ENCODE results near the gene MAP6.
"Not testable (repeated sequence)": the region's sequence is repeated elsewhere in the genome, so short reads cannot be mapped to it uniquely, and the experiment has no call there.

Gene MAP6

DNA sequence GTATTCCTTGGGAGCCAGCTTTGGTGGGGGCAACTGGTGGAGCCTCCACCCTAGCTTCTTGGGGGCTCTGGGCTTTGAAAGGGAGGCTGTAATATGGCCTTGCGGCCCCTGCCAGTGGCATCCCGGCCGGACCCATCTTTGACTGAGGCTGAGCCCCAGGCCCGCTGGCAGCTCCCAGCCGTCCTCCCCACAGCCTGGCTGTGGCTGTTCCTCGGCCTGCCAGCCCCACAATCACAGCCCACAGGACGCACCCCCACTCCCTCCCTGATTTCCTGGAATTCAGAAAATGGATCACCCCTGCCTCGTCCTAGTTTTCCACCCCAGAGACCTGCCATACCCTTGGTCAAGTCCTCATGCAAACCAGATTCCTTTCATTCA lies 83.6 kb downstream of the MAP6 start:
- peaks cover 40% of the 10 kb centered on the region for H3K4me1 Mint-ChIP-seq
- H3K27ac Mint-ChIP-seq, result peak overlapping the region; percentile 100
- peak overlapping the region; percentile 81 to 94 (median 93) for H3K4me3 Mint-ChIP-seq
- H3K27me3 Mint-ChIP-seq (ENCODE audit: low read depth), result peaks cover 6% of the 10 kb centered on the region
- H3K9me3 Mint-ChIP-seq, result no peaks in the 10 kb centered on the region
- TF ChIP-seq, protein P1, sequence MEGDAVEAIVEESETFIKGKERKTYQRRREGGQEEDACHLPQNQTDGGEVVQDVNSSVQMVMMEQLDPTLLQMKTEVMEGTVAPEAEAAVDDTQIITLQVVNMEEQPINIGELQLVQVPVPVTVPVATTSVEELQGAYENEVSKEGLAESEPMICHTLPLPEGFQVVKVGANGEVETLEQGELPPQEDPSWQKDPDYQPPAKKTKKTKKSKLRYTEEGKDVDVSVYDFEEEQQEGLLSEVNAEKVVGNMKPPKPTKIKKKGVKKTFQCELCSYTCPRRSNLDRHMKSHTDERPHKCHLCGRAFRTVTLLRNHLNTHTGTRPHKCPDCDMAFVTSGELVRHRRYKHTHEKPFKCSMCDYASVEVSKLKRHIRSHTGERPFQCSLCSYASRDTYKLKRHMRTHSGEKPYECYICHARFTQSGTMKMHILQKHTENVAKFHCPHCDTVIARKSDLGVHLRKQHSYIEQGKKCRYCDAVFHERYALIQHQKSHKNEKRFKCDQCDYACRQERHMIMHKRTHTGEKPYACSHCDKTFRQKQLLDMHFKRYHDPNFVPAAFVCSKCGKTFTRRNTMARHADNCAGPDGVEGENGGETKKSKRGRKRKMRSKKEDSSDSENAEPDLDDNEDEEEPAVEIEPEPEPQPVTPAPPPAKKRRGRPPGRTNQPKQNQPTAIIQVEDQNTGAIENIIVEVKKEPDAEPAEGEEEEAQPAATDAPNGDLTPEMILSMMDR (IDR thresholded peaks at IDR 0.05; ENCODE audit: unreplicated experiment in 3 of 3), result no peak
- H3K36me3 Mint-ChIP-seq (ENCODE audit: low read depth), result no peaks in the 10 kb centered on the region

DNA sequence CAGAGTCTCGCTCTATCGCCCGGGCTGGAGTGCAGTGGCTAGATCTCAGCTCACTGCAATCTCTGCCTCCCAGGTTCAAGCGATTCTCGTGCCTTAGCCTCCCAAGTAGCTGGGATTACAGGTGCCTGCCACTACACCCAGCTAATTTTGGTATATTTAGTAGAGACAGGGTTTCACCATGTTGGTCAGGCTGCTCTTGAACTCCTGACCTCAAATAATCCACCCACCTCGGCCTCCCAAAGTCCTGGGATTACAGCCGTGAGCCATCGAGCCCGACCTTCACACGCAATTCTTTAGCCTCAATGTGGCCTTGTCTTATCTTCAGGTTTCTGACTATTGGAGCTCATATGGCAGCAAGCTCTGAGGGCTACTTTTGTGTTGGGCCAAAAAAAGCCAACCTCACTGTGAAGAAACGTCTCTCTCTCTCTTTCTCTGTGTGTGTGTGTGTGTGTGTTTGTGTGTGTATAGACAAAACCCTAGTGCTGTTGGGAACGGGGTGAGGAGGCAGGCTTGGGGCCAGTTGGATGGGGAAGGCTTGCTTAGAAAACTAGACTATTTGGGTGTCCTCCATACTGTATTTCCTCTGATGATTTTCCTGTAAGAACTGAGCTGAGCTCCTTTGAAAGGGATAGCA lies 84.1 kb downstream of the MAP6 start:
- H3K9me3 Mint-ChIP-seq; H3K27me3 Mint-ChIP-seq (ENCODE audit: low read depth); H3K36me3 Mint-ChIP-seq (ENCODE audit: low read depth): not testable (repeated sequence)
- Mint-ChIP-seq H3K4me1 (peaks cover 35% of the 10 kb centered on the region), H3K27ac (peak overlapping the region; percentile 100), H3K4me3 (peak overlapping the region; percentile 81 to 94 (median 93))

DNA sequence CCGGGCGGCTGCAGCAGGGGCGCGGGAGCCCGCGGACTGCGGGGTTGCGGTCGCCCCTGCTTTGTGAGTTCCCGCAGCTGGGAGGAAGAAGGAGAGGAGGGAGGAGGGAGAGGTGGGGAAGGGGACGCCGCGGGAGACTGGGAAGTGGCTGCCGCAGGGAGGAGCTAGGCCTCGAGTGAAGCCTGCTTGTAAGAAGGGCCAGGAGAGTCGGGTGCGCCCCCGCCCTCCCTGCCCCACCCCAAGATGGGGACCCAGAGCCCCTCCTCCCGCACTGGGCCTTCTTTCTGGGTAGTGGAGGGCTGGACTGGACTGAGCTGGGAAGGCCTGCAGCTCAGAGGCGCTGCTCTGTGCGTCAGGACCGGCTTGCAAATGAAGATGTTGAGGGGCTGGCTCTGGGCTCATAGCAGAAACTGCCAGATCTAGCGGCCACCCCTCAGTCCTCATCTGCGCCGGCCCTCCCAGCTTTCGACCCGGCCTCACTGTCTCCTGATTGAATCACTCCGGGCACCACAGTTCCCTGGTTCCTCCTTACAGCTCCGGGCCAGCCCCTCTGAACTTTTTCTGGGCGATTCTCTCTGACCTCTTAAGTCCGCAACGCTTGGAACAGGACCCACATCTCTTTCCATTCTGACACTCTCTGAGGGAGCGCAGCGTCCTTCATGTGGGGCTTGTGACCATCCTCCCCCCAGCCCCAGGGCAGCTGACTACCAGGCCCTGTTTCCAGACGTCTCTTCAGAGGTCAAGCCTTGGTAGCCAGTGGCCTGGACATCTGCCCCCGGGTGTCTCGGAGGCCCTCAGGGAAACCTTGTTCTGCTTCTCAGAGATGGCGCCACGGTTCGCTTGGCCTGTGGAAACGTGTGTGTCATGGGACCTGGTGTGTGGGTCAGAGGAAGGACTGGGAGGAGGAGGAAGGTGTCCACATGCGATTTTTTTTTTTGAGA lies 84.8 kb downstream of the MAP6 start:
- Mint-ChIP-seq H3K4me3 (peak overlapping the region; percentile 81 to 94 (median 93)), H3K36me3 (ENCODE audit: low read depth) (no peaks in the 10 kb centered on the region), H3K4me1 (peaks cover 34% of the 10 kb centered on the region), H3K9me3 (no peaks in the 10 kb centered on the region), H3K27me3 (ENCODE audit: low read depth) (peaks cover 1% of the 10 kb centered on the region), H3K27ac (peak overlapping the region; percentile 100)
- TF ChIP-seq, protein P1 (IDR thresholded peaks at IDR 0.05; ENCODE audit: unreplicated experiment in 3 of 3), result no peak

GRCh38 chr11:75582895-75583717 lies 85.7 kb downstream of the MAP6 start:
- H3K27me3 Mint-ChIP-seq (ENCODE audit: low read depth), result no peaks in the 10 kb centered on the region
- no peaks in the 10 kb centered on the region for H3K36me3 Mint-ChIP-seq (ENCODE audit: low read depth)
- H3K27ac Mint-ChIP-seq, result peak overlapping the region; percentile 98 to 100 (median 100)
- TF ChIP-seq, protein P1 (IDR thresholded peaks at IDR 0.05; ENCODE audit: unreplicated experiment in 3 of 3), result peak; percentile 46 to 54 (median 53)
- H3K4me1 Mint-ChIP-seq, result peaks cover 37% of the 10 kb centered on the region
- H3K4me3 Mint-ChIP-seq, result peak overlapping the region; percentile 80 to 89 (median 87)
- no peaks in the 10 kb centered on the region for H3K9me3 Mint-ChIP-seq

DNA sequence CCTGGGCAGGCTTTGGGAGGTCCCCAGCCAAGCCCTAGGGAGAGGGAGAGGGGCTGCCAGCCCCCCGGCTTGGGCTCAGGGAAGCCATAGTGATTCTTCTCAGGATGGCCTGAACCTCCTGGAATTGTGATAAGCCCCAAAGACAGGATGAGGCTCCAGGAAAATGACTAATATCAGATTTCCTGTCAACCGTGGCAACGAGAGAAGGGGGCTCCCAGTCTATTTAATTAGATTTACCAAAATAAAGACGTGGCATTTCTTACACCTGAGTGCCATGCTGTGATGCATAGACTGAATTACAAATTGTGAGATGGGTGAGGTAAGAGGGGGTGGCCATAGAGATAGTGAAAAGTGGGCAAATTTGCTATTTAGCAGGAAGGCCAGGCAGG lies 86.3 kb downstream of the MAP6 start:
- H3K27me3 Mint-ChIP-seq (ENCODE audit: low read depth), result no peaks in the 10 kb centered on the region
- TF ChIP-seq, protein P1 (IDR thresholded peaks at IDR 0.05; ENCODE audit: unreplicated experiment in 3 of 3), result no peak
- peak overlapping the region; percentile 80 to 89 (median 87) for H3K4me3 Mint-ChIP-seq
- peaks cover 43% of the 10 kb centered on the region for H3K4me1 Mint-ChIP-seq
- H3K9me3 Mint-ChIP-seq, result no peaks in the 10 kb centered on the region
- H3K36me3 Mint-ChIP-seq (ENCODE audit: low read depth), result no peaks in the 10 kb centered on the region
- peak overlapping the region; percentile 98 to 100 (median 100) for H3K27ac Mint-ChIP-seq

GRCh38 chr11:75579841-75580240 lies 89.0 kb downstream of the MAP6 start:
- Mint-ChIP-seq H3K9me3 (no peaks in the 10 kb centered on the region), H3K27me3 (ENCODE audit: low read depth) (no peaks in the 10 kb centered on the region), H3K36me3 (ENCODE audit: low read depth) (no peaks in the 10 kb centered on the region), H3K4me1 (peaks cover 37% of the 10 kb centered on the region), H3K27ac (peak overlapping the region; percentile 23 to 73 (median 37)), H3K4me3 (peak overlapping the region in 1 of 3 experiments; percentile 24)
- TF ChIP-seq, protein P1 (IDR thresholded peaks at IDR 0.05; ENCODE audit: unreplicated experiment in 3 of 3), result no peak
